Activated naive CD4-positive, alpha-beta T cell treated with anti-CD3 and anti-CD28 coated beads for 36 hours (primary cell): Measurements from ENCODE around the gene ZNF76. TPM values are rescaled to one million over a fixed set of nuclear protein-coding genes. Genes with fewer than 3 reads are reported as not detected.
A peak's percentile ranks its signal among the peaks of the same experiment; 100 is the strongest.
"Not testable (repeated sequence)": the region's sequence is repeated elsewhere in the genome, so short reads cannot be mapped to it uniquely, and the experiment has no call there.

Experiments
- CTCF ChIA-PET: fragments of 350-600 bp; sonication (Branson Sonifier 250); formaldehyde crosslinking; loops from one replicate; lab custom pipeline; 2021; ENCODE audit warnings: antibody characterized with exemption; lab: Charles Lee
- DNase-seq: peaks from one replicate; pipeline ENCODE4 v3.0.0-alpha.2; 2020
- H3K27ac Mint-ChIP-seq: one replicate; pipeline ENCODE4 v1.8.0; 2021; ENCODE audit warnings: mild to moderate bottlenecking, mixed read lengths
- H3K27me3 Mint-ChIP-seq: one replicate; pipeline ENCODE4 v1.8.0; 2021; ENCODE audit warnings: low read depth, mixed read lengths
- H3K36me3 Mint-ChIP-seq: one replicate; pipeline ENCODE4 v1.8.0; 2021; ENCODE audit warnings: low read depth, mixed read lengths
- H3K4me1 Mint-ChIP-seq: one replicate; pipeline ENCODE4 v1.8.0; 2021; ENCODE audit warnings: low read depth, mixed read lengths
- H3K4me3 Mint-ChIP-seq: one replicate; pipeline ENCODE4 v1.8.0; 2021; ENCODE audit warnings: mild to moderate bottlenecking, moderate library complexity, mixed read lengths
- H3K9me3 Mint-ChIP-seq: one replicate; pipeline ENCODE4 v1.8.0; 2021; ENCODE audit warnings: mixed read lengths
- intact Hi-C: fragments of 100-400 bp; cut with micrococcal nuclease; formaldehyde crosslinking; loops from one replicate; pipeline ENCODE4 v1.15.1; 2023
- total RNA-seq, 2 experiments: library from RNA; stranded (reverse); gene quantifications; one replicate each; pipeline ENCODE4 v1.2.3, GENCODE V29; 2021

ZNF76 gene
- total RNA-seq, 2 experiments from 2014 or later, result 32.4 to 38.2 TPM

GRCh38 chr6:35308543-35308942, 49.0 kb downstream of the ZNF76 start:
- intact Hi-C loops, CTCF ChIA-PET, H3K27me3 Mint-ChIP-seq, DNase-seq, H3K9me3 Mint-ChIP-seq, H3K27ac Mint-ChIP-seq, H3K4me3 Mint-ChIP-seq: not testable (repeated sequence)
- Mint-ChIP-seq H3K36me3 (peaks cover 49% of the 10 kb centered on the region), H3K4me1 (peaks cover 79% of the 10 kb centered on the region)

- peaks cover 78% of the 10 kb centered on the region for H3K4me1 Mint-ChIP-seq
- DNase-seq, result peak; percentile 3
- CTCF ChIA-PET, result interaction anchor here (0.6 to 3.6 kb wide), 5 partner anchors 10 to 139 kb away, joined by 3 to 19 read pairs (median 8); partner anchors contain the start of gene DEF6
- H3K4me3 Mint-ChIP-seq, result peak overlapping the region; percentile 56
- no peaks in the 10 kb centered on the region for H3K27me3 Mint-ChIP-seq
- peak overlapping the region; percentile 95 for H3K27ac Mint-ChIP-seq
- H3K36me3 Mint-ChIP-seq, result peaks cover 49% of the 10 kb centered on the region
- H3K9me3 Mint-ChIP-seq, result no peaks in the 10 kb centered on the region
- intact Hi-C loops, result loop anchor here (1.0 to 2.0 kb wide), 2 partner anchors 11 to 17 kb away; no protein-coding TSS in a partner anchor
These were observed 50.2 kb downstream of the ZNF76 start for GRCh38 chr6:35309611-35310264.

GRCh38 chr6:35310265-35310831, 50.8 kb downstream of the ZNF76 start:
- Mint-ChIP-seq H3K4me1 (peaks cover 81% of the 10 kb centered on the region), H3K27me3 (no peaks in the 10 kb centered on the region), H3K4me3 (peak overlapping the region; percentile 56), H3K36me3 (peaks cover 49% of the 10 kb centered on the region), H3K9me3 (no peaks in the 10 kb centered on the region), H3K27ac (peak overlapping the region; percentile 95)
- CTCF ChIA-PET, result interaction anchor here (0.7 to 3.6 kb wide), 6 partner anchors 11 to 138 kb away, joined by 4 to 19 read pairs (median 6); partner anchors contain the start of gene DEF6
- peak; percentile 63 for DNase-seq
- intact Hi-C loops, result loop anchor here (1.0 to 2.0 kb wide), 2 partner anchors 12 to 16 kb away; no protein-coding TSS in a partner anchor

DNA sequence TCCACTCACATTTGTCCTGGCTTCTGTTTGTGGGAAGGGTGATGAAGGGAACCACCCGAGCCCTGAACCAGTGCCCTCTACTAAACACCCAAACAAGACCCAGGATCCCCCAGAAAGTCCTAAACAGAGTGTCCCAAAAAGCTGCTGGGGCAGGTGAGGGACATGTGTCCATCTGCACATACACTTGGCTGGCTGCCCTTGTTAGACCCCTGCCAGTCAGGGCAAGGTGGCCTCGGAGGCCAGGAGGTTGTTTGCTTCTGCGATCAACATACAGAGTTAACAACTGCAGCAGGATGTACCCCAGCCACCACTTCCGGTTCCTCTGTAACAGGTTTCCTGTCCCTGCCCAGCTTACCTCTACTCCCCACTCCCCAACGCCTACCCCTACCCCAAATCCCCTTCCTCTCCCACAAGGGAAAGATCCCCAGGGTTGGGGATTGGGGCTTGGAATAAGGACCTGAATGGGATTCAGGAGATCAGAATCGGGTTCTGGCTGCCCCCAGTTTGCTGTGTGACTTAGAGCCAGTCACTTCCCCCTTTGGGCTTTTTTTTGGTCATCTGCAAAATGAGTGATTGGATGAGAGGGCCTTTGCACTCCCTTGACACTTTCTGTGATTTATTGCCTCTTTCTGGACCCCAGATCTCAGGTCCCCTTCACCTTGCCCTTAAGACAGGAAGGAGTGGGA, 52.0 kb downstream of the ZNF76 start:
- intact Hi-C loops, result loop anchor here (1.0 to 2.0 kb wide), 2 partner anchors 9 to 15 kb away; no protein-coding TSS in a partner anchor
- peaks cover 48% of the 10 kb centered on the region for H3K36me3 Mint-ChIP-seq
- H3K9me3 Mint-ChIP-seq, result no peaks in the 10 kb centered on the region
- peak overlapping the region; percentile 95 for H3K27ac Mint-ChIP-seq
- peak overlapping the region; percentile 61 for H3K4me3 Mint-ChIP-seq
- peak; percentile 71 for DNase-seq
- CTCF ChIA-PET, result interaction anchor here (0.7 to 3.6 kb wide), 6 partner anchors 8 to 161 kb away, joined by 3 to 19 read pairs (median 5); partner anchors contain the start of gene DEF6
- H3K4me1 Mint-ChIP-seq, result peaks cover 85% of the 10 kb centered on the region
- H3K27me3 Mint-ChIP-seq, result no peaks in the 10 kb centered on the region

DNA sequence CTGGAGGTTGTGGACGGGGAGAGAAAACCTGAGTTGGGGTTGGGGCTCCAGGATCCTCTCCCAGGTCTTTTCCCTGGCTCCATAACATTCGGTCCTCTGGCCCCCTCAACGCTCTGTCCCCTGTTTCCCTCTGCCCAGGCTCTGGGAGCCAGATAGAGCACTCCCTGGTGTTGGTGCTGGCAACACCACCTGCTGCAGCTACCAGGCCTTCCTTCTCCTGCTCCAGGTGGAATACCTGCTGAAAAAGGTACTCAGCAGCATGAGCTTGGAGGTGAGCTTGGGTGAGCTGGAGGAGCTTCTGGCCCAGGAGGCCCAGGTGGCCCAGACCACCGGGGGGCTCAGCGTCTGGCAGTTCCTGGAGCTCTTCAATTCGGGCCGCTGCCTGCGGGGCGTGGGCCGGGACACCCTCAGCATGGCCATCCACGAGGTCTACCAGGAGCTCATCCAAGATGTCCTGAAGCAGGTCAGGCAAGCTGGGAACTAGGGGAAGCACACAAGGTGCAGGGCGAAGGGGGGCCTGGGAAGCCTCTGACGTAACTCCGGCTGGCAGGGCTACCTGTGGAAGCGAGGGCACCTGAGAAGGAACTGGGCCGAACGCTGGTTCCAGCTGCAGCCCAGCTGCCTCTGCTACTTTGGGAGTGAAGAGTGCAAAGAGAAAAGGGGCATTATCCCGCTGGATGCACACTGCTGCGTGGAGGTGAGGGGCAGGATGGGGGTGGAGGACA, 52.7 kb downstream of the ZNF76 start:
- Mint-ChIP-seq H3K4me3 (peak overlapping the region; percentile 61), H3K27me3 (no peaks in the 10 kb centered on the region), H3K36me3 (peaks cover 45% of the 10 kb centered on the region), H3K27ac (peak overlapping the region; percentile 95), H3K9me3 (no peaks in the 10 kb centered on the region), H3K4me1 (peaks cover 81% of the 10 kb centered on the region)
- intact Hi-C loops, result no loop called here
- no peak for DNase-seq
- CTCF ChIA-PET, result interaction anchor here (0.6 to 3.6 kb wide), 3 partner anchors 9 to 33 kb away, joined by 3 to 19 read pairs (median 5); partner anchors contain the start of gene DEF6

DNA sequence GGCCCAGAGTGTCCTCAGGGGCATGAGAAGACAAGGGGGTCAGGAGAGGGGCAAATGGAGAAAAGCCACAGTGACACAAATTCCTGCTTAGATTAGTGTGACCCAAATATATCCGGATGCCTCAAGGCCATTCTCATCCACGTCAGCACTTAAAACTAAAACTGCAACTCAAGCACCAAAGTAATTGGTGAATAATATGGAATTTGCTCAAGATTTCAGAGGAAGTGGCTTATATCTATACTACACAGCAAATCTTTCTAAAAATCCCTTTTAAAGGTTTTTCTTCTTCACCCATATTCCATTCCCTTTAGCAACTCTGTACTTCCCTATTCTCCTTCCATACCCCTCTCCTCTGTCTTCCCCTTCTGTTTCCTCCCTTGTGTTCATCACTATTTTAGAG, 53.3 kb downstream of the ZNF76 start:
- Mint-ChIP-seq H3K4me3 (peak overlapping the region; percentile 22), H3K36me3 (peaks cover 48% of the 10 kb centered on the region), H3K4me1 (peaks cover 77% of the 10 kb centered on the region), H3K27me3 (no peaks in the 10 kb centered on the region), H3K27ac (peak overlapping the region; percentile 95), H3K9me3 (no peaks in the 10 kb centered on the region)
- CTCF ChIA-PET, result interaction anchor here (1.7 kb wide), 1 partner anchor 10 kb away, joined by 5 read pairs; no protein-coding TSS in a partner anchor
- intact Hi-C loops, result no loop called here
- no peak for DNase-seq

- peaks cover 54% of the 10 kb centered on the region for H3K36me3 Mint-ChIP-seq
- CTCF ChIA-PET, result interaction anchor here (1.3 to 2.0 kb wide), 3 partner anchors 10 to 21 kb away, joined by 4 to 8 read pairs (median 7); no protein-coding TSS in a partner anchor
- intact Hi-C loops, result no loop called here
- H3K9me3 Mint-ChIP-seq, result no peaks in the 10 kb centered on the region
- no peak overlapping the region for H3K4me3 Mint-ChIP-seq
- H3K27ac Mint-ChIP-seq, result no peak overlapping the region
- H3K4me1 Mint-ChIP-seq, result peaks cover 37% of the 10 kb centered on the region
- DNase-seq, result no peak
- H3K27me3 Mint-ChIP-seq, result no peaks in the 10 kb centered on the region
These were observed 58.1 kb downstream of the ZNF76 start for GRCh38 chr6:35317483-35318195.

GRCh38 chr6:35318196-35319171, 58.9 kb downstream of the ZNF76 start:
- peaks cover 31% of the 10 kb centered on the region for H3K4me1 Mint-ChIP-seq
- CTCF ChIA-PET, result interaction anchor here (1.3 to 2.0 kb wide), 2 partner anchors 9 to 22 kb away, joined by 4 to 8 read pairs; no protein-coding TSS in a partner anchor
- DNase-seq, result no peak
- no peak overlapping the region for H3K4me3 Mint-ChIP-seq
- no peaks in the 10 kb centered on the region for H3K27me3 Mint-ChIP-seq
- H3K9me3 Mint-ChIP-seq, result no peaks in the 10 kb centered on the region
- no peak overlapping the region for H3K27ac Mint-ChIP-seq
- H3K36me3 Mint-ChIP-seq, result peaks cover 48% of the 10 kb centered on the region
- intact Hi-C loops, result no loop called here

DNA sequence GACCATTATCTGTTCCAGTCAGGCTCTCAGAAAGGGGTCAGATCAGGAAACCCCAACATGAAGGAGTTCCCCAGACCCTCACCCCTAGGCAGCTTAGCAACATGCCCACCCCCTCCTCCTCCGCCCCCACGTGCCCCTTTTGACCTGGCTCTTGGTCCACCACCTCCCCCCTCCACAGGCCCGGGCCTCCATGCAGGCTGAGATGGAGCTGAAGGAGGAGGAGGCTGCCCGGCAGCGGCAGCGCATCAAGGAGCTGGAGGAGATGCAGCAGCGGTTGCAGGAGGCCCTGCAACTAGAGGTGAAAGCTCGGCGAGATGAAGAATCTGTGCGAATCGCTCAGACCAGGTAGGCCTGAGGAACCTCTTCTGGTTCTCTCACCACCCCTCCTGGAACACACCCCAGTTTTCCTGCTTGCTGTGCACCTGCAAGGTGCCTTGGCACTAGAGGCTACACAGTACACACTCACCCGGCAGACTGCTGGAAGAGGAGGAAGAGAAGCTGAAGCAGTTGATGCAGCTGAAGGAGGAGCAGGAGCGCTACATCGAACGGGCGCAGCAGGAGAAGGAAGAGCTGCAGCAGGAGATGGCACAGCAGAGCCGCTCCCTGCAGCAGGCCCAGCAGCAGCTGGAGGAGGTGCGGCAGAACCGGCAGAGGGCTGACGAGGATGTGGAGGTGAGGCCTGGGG, 60.0 kb downstream of the ZNF76 start:
- H3K4me3 Mint-ChIP-seq, result no peak overlapping the region
- no peaks in the 10 kb centered on the region for H3K27me3 Mint-ChIP-seq
- no peaks in the 10 kb centered on the region for H3K9me3 Mint-ChIP-seq
- CTCF ChIA-PET, result interaction anchor here (0.8 kb wide), 1 partner anchor 8 kb away, joined by 3 read pairs; no protein-coding TSS in a partner anchor
- peaks cover 23% of the 10 kb centered on the region for H3K4me1 Mint-ChIP-seq
- intact Hi-C loops, result no loop called here
- H3K36me3 Mint-ChIP-seq, result peaks cover 41% of the 10 kb centered on the region
- H3K27ac Mint-ChIP-seq, result peak overlapping the region; percentile 51
- no peak for DNase-seq

DNA sequence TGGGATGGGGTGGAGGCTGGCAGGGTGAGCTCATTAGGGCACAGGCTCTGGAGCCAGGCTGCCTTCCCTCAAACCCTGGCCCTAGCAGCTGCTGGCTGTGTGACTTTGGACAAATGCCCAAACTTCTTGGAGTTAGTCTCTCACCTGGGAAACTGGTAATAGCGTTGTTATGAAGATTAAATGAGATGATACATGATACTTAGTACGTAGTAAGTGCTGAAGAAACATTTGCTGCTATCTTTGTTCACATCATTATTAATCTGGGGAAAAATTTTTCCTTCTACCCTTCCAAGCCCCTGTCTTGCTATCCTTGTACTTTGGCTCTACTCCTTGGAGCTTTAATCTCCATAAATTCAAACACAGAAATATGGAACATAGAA, 60.5 kb downstream of the ZNF76 start:
- Mint-ChIP-seq H3K27ac (no peak overlapping the region), H3K36me3 (peaks cover 42% of the 10 kb centered on the region), H3K4me3 (no peak overlapping the region), H3K4me1 (peaks cover 18% of the 10 kb centered on the region), H3K27me3 (no peaks in the 10 kb centered on the region), H3K9me3 (no peaks in the 10 kb centered on the region)
- CTCF ChIA-PET, result interaction anchor here (0.8 kb wide), 2 partner anchors 8 to 127 kb away, joined by 3 read pairs; no protein-coding TSS in a partner anchor
- intact Hi-C loops, result no loop called here
- no peak for DNase-seq
